ENCODE results near the gene TUBB4A. TPM values are rescaled to one million over a fixed set of nuclear protein-coding genes. Genes with fewer than 3 reads are reported as not detected.
A peak's percentile ranks its signal among the peaks of the same experiment; 100 is the strongest.

The TUBB4A gene
- total RNA-seq, 1 experiment from 2014 or later = 20.3 TPM

DNA sequence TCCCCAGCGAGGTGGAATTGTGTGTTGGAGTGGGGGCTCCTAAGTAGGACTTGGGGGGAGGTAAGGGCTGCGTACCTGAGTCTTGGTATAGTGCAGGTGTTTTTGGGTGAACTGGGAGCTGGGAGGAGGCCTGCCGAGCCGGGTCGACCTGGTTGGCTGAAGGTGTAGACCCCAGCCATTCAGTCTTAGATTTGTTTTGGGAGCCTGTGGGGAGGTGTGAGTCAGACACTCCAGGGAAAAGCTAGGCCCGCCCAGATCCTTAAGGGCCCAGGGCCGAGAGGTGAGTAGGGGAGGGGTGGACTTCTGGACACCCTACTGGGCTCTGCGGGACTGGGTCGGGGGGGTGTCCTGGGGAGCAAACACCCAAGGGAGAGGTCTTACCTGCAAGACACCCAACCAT is 37.1 kb downstream of the TUBB4A start:
- Mint-ChIP-seq H3K27ac (peak overlapping the region in 2 of 3 experiments; percentile 41 to 77; a peak in 3 of 7 replicates), H3K4me3 (peak overlapping the region; percentile 83 to 91), H3K27me3 (ENCODE audit: low read depth) (peaks cover 7% of the 10 kb centered on the region), H3K4me1 (peaks cover 11 to 27% of the 10 kb centered on the region in 2 experiments), H3K36me3 (ENCODE audit: insufficient read depth in 1 of 3, low read depth in 3 of 3) (peaks cover 0 to 31% (median 23%) of the 10 kb centered on the region in 3 experiments; a peak in 5 of 7 replicates), H3K9me3 (no peaks in the 10 kb centered on the region; a peak in 1 of 5 replicates)
- Histone ChIP-seq H3K9me3 (ENCODE audit: control insufficient read depth, low read depth, low read length) (no peaks in the 10 kb centered on the region), H2BK20ac (ENCODE audit: low read depth, low read length, poor library complexity, severe bottlenecking) (no peak overlapping the region), H3T11ph (ENCODE audit: low read length) (no peak overlapping the region), H2BK15ac (ENCODE audit: low read depth, low read length) (no peak overlapping the region; the same call in 1 of the 2 replicates), H3K18ac (ENCODE audit: insufficient read length, low read depth, low read length) (no peak overlapping the region), H4K91ac (ENCODE audit: insufficient read length, low read depth, low read length) (no peak overlapping the region), H2BK12ac (ENCODE audit: insufficient read length, low read depth, low read length) (no peak overlapping the region), H2BK5ac (ENCODE audit: insufficient read length, low read length) (no peak overlapping the region), H4K5ac (ENCODE audit: insufficient read length, low read depth, low read length) (no peak overlapping the region), H4K20me1 (ENCODE audit: control insufficient read depth, insufficient read depth, insufficient read length) (no peaks in the 10 kb centered on the region), H2BK120ac (ENCODE audit: low read depth, low read length, poor library complexity, severe bottlenecking) (no peak overlapping the region), H3K4ac (ENCODE audit: low read depth, low read length) (no peak overlapping the region), H2AFZ (ENCODE audit: low read length) (no peak overlapping the region), H3K27ac (ENCODE audit: insufficient read length, low read depth, low read length) (no peak overlapping the region), H3K4me2 (ENCODE audit: insufficient read depth, insufficient read length, low read length) (peak overlapping the region; percentile 42), H4K8ac (replicated peaks; ENCODE audit: insufficient read length, low read depth, low read length) (no peak overlapping the region), H3K23me2 (ENCODE audit: insufficient read length, low read depth, low read length, poor library complexity, severe bottlenecking) (peaks cover 6% of the 10 kb centered on the region), H3K79me2 (ENCODE audit: insufficient read depth, low read length) (no peaks in the 10 kb centered on the region), H2AK5ac (ENCODE audit: insufficient read length, low read length) (no peak overlapping the region), H3K56ac (ENCODE audit: insufficient read length, low read depth, low read length) (no peak overlapping the region), H3K79me1 (ENCODE audit: insufficient read depth, low read depth, low read length, poor library complexity, severe bottlenecking) (no peaks in the 10 kb centered on the region), H3K23ac (ENCODE audit: insufficient read length, low read depth, low read length) (no peak overlapping the region), H3K27me3 (ENCODE audit: insufficient read depth, low read length) (no peaks in the 10 kb centered on the region), H3K9ac (ENCODE audit: extremely low read depth, insufficient read length, low read length) (no peak overlapping the region), H3K4me1 (ENCODE audit: insufficient read depth, low read length) (no peaks in the 10 kb centered on the region), H3K14ac (ENCODE audit: insufficient read depth, low read length) (0 out of 2 replicates have a peak overlapping the region, but pooled peaks have one; percentile 34)
- no CpG with 5 or more reads among the region's 9 CpGs for WGBS (ENCODE audit: extremely low coverage, insufficient read length, low lambda C conversion rate)
- no peak for DNase-seq
- TF ChIP-seq, protein P1, sequence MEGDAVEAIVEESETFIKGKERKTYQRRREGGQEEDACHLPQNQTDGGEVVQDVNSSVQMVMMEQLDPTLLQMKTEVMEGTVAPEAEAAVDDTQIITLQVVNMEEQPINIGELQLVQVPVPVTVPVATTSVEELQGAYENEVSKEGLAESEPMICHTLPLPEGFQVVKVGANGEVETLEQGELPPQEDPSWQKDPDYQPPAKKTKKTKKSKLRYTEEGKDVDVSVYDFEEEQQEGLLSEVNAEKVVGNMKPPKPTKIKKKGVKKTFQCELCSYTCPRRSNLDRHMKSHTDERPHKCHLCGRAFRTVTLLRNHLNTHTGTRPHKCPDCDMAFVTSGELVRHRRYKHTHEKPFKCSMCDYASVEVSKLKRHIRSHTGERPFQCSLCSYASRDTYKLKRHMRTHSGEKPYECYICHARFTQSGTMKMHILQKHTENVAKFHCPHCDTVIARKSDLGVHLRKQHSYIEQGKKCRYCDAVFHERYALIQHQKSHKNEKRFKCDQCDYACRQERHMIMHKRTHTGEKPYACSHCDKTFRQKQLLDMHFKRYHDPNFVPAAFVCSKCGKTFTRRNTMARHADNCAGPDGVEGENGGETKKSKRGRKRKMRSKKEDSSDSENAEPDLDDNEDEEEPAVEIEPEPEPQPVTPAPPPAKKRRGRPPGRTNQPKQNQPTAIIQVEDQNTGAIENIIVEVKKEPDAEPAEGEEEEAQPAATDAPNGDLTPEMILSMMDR (conservative IDR thresholded peaks at IDR 0.05) = no peak

Measured in H9 (cell line).